Right atrium auricular region (tissue), 2 donors: Measurements from ENCODE around the gene CCDC158. TPM values are rescaled to one million over a fixed set of nuclear protein-coding genes. Genes with fewer than 3 reads are reported as not detected.
A peak's percentile ranks its signal among the peaks of the same experiment; 100 is the strongest.

ENCODE experiments used
- DNase-seq: peaks from one replicate; pipeline ENCODE4 v3.0.0-alpha.2; 2019; ENCODE audit warnings: low spot score
- H3K27ac ChIP-seq, 2 donors: fragments of 200-600 bp; sonication (generic); 1 replicate in 1 of 2; 2 replicates in 1 of 2; pipeline ENCODE4 v1.5.1; 2016 to 2019
- H3K27me3 ChIP-seq, 2 donors: fragments of 200-600 bp; sonication (generic); one replicate each; pipeline versions ENCODE4 v1.5.1 to v1.6.0; 2017 to 2019
- H3K36me3 ChIP-seq: fragments of 200-600 bp; sonication (generic); one replicate; pipeline ENCODE4 v1.5.1; 2016
- H3K4me1 ChIP-seq, 2 donors: fragments of 200-600 bp; sonication (generic); one replicate each; pipeline versions ENCODE4 v1.5.1 to v1.6.0; 2017 to 2019
- H3K4me3 ChIP-seq, 2 donors: fragments of 200-600 bp; sonication (generic); 1 replicate in 1 of 2; 2 replicates in 1 of 2; pipeline ENCODE4 v1.5.1; 2017 to 2019; ENCODE audit warnings: mild to moderate bottlenecking in 1 of 2, moderate library complexity in 1 of 2
- H3K9me3 ChIP-seq, 2 donors: fragments of 200-600 bp; sonication (generic); one replicate each; pipeline ENCODE4 v1.5.1; 2019
- total RNA-seq, 2 donors: library from RNA; depleted of rRNA; stranded (reverse); fragments of >200 nt; gene quantifications; one replicate each; pipeline ENCODE4 v1.1.0, GENCODE V29; 2016
- TF ChIP-seq, protein P1 (sequence below), 2 donors: fragments of 200-600 bp; sonication (generic); IDR thresholded peaks; one replicate each; pipeline ENCODE4 v1.5.1; 2019; ENCODE audit warnings: antibody characterized with exemption in 2 of 2

CCDC158 gene
- total RNA-seq, 2 donors from 2014 or later, result 0.19 to 0.79 TPM

DNA sequence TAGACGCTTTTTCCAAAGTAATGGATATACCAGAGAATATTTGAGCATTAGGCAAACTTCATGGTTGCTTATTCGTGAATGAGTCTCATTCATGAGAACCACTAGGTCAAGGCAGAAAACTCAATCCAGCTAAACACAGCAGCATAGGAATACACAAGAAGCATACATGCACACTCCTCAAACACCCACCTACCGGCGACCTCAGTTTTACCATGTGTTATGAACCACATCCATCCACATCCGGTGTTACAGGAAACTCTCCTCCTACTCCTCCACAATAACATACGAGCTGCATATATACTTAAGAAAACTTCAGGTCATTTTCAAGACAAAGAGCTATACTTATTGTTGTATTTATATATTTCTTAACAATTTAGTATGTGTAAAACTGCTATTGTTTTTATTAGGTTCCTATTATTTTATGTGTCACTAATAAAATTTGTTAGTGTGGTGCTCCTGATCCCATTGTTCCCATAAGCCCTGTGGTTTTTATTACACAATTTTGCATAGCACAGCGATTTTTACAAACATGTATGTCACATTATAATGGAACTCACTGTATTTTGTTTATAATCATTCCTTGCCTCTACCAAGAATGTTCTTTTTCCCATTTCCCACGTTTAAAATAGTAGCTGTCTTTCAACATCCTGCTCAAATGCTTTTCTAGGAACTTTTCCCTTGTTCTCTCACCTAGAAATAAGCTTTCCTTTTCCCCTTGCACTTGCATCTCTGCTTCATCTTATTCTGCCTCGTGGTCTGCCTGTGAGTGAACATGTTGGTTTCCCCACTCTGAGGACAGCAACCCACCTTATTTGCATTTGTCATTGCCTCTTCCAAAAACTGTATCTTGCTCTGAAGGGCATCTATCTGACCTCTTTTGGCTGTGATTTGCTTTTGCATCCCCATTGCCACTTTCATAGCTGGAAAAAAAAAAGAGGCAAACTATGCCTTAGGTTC is 66.1 kb downstream of the CCDC158 start:
- TF ChIP-seq, protein P1, sequence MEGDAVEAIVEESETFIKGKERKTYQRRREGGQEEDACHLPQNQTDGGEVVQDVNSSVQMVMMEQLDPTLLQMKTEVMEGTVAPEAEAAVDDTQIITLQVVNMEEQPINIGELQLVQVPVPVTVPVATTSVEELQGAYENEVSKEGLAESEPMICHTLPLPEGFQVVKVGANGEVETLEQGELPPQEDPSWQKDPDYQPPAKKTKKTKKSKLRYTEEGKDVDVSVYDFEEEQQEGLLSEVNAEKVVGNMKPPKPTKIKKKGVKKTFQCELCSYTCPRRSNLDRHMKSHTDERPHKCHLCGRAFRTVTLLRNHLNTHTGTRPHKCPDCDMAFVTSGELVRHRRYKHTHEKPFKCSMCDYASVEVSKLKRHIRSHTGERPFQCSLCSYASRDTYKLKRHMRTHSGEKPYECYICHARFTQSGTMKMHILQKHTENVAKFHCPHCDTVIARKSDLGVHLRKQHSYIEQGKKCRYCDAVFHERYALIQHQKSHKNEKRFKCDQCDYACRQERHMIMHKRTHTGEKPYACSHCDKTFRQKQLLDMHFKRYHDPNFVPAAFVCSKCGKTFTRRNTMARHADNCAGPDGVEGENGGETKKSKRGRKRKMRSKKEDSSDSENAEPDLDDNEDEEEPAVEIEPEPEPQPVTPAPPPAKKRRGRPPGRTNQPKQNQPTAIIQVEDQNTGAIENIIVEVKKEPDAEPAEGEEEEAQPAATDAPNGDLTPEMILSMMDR (IDR thresholded peaks at IDR 0.05), result no peak
- H3K4me1 ChIP-seq, result no peaks in the 10 kb centered on the region
- H3K27ac ChIP-seq, result no peak overlapping the region
- no peaks in the 10 kb centered on the region for H3K27me3 ChIP-seq
- peaks cover 0 to 10% of the 10 kb centered on the region in 2 donors for H3K9me3 ChIP-seq
- H3K4me3 ChIP-seq, result no peak overlapping the region
- DNase-seq, result no peak
- H3K36me3 ChIP-seq, result no peaks in the 10 kb centered on the region

DNA sequence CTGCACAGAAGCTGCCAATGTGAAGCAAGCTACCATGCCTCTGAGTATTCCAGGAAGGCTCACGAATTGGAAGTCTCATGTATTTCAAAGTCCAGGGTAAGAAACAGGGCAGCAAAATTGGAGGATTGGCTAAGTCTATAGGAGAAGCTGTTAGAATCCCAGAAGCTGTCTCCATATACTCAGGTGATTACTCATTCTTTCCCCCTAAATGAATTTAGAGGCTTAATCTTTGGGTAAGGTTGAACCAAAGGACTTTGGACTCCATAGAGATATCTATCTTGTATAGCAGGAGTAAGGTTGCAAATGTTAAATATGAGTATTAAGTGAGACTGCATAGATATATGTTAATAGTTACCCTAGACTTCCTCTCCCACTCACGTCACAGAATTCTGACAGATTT is 78.1 kb downstream of the CCDC158 start:
- DNase-seq, result no peak
- Histone ChIP-seq H3K27ac (no peak overlapping the region), H3K4me1 (peaks cover 0 to 16% of the 10 kb centered on the region in 2 donors), H3K4me3 (no peak overlapping the region), H3K36me3 (no peaks in the 10 kb centered on the region), H3K9me3 (no peaks in the 10 kb centered on the region), H3K27me3 (no peaks in the 10 kb centered on the region)
- TF ChIP-seq, protein P1 (IDR thresholded peaks at IDR 0.05), result no peak

DNA sequence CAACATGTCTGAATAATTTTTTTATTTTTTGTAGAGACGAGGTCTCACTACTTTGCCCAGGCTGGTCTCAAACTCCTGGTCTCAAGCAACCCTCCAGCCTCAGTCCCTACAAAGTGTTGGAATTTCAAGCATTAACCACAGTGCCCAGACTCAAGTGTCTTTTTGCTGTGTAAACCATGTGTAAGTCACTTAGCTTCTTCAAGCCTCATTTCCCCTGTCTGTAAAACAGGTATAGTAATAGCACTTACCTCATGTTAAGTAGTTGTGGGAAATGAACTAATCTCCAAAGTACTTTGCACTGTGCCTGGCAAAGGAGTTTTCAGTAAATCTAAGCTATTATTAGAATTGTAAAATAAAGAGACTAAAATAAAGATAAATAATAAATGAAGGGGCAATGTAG is 78.8 kb downstream of the CCDC158 start:
- Histone ChIP-seq H3K9me3 (no peaks in the 10 kb centered on the region), H3K4me1 (peaks cover 0 to 16% of the 10 kb centered on the region in 2 donors), H3K27me3 (no peaks in the 10 kb centered on the region), H3K4me3 (no peak overlapping the region), H3K36me3 (no peaks in the 10 kb centered on the region), H3K27ac (no peak overlapping the region)
- DNase-seq, result no peak
- TF ChIP-seq, protein P1 (IDR thresholded peaks at IDR 0.05), result no peak

DNA sequence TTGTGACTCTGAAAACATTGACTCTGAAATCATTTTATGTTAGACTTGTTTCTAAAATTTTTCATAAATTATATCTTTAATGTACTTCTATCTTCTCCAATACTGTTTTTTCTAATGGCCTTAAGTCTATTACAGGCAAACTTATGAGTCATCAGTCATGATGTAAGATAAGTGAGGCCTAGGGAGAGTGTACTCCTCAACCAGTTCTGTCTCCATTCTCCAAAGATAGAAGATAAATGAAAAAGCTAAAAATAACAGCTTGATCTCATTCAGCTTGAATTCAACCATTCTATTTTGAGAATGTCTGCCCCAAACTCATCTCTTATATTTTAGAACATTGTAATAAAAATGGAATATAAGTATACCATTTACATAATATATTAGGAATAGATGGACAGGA is 79.9 kb downstream of the CCDC158 start:
- no peaks in the 10 kb centered on the region for H3K9me3 ChIP-seq
- H3K27me3 ChIP-seq, result no peaks in the 10 kb centered on the region
- DNase-seq, result no peak
- H3K4me1 ChIP-seq, result peaks cover 0 to 16% of the 10 kb centered on the region in 2 donors
- TF ChIP-seq, protein P1 (IDR thresholded peaks at IDR 0.05), result no peak
- H3K36me3 ChIP-seq, result no peaks in the 10 kb centered on the region
- no peak overlapping the region for H3K4me3 ChIP-seq
- H3K27ac ChIP-seq, result peak overlapping the region; percentile 29 to 79

DNA sequence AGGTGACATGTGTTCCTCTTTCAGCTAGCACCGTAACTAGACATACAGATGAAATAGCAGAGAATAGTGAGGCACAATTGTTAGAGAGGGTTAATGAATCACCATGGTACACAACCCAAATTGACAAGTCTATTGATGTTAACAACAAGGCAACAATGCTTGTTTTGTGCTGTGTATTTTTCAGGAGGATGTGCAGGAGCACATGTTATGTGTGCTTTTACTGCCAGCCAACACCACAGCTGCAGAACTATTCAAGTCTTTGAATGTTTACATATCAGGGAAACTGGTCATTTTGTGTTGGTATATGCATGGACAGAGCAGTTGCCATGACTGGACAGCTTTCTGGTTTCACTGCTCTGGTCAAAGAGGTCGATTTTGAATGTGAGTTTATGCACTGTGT is 81.6 kb downstream of the CCDC158 start:
- Histone ChIP-seq H3K4me3 (no peak overlapping the region), H3K4me1 (peaks cover 0 to 16% of the 10 kb centered on the region in 2 donors), H3K27ac (no peak overlapping the region), H3K36me3 (no peaks in the 10 kb centered on the region), H3K27me3 (no peaks in the 10 kb centered on the region), H3K9me3 (no peaks in the 10 kb centered on the region)
- DNase-seq, result no peak
- TF ChIP-seq, protein P1 (IDR thresholded peaks at IDR 0.05), result no peak
